PC-9 (cell line): ENCODE data around the gene STX8. TPM values are rescaled to one million over a fixed set of nuclear protein-coding genes. Genes with fewer than 3 reads are reported as not detected.

Experiments
- BruUV-seq: library from RNA; stranded (reverse); fragments of 400-500 nt; replicated peaks from 2 replicates; lab custom pipeline; 2021; lab: Mats Ljungman, UMichigan
- CTCF ChIA-PET: fragments of 300-600 bp; sonication (Branson Sonifier 250); formaldehyde crosslinking; loops from one replicate; lab custom pipeline; 2022; ENCODE audit warnings: antibody characterized with exemption; lab: Charles Lee
- POLR2A ChIA-PET: fragments of 300-600 bp; sonication (Branson Sonifier 250); formaldehyde crosslinking; loops from one replicate; lab custom pipeline; 2022; ENCODE audit warnings: antibody characterized with exemption; ENCODE audit not compliant: unreplicated experiment; lab: Charles Lee
- DNase-seq, 2 experiments: peaks; one replicate each; pipeline versions ENCODE4 v3.0.0 to v3.0.0-alpha.2; 2015 to 2022; ENCODE audit warnings: mixed read lengths in 1 of 2
- H2AFZ ChIP-seq: fragments of 200-600 bp; sonication (generic); 2 replicates; pipeline ENCODE4 v1.8.1; 2017; ENCODE audit warnings: antibody characterized with exemption
- H3F3A ChIP-seq: fragments of 200-600 bp; sonication (generic); 2 replicates; pipeline ENCODE4 v1.8.1; 2017; ENCODE audit warnings: antibody characterized with exemption, mild to moderate bottlenecking, low read depth; ENCODE audit not compliant: insufficient read depth
- H3K27ac ChIP-seq: fragments of 200-600 bp; sonication (generic); 2 replicates; pipeline ENCODE4 v1.6.1; 2016; ENCODE audit warnings: mixed run types
- H3K27me3 ChIP-seq: fragments of 200-600 bp; sonication (generic); 2 replicates; pipeline ENCODE4 v1.6.1; 2016; ENCODE audit warnings: low read depth, mixed run types; ENCODE audit not compliant: insufficient read depth
- H3K36me3 ChIP-seq: fragments of 200-600 bp; sonication (generic); 2 replicates; pipeline ENCODE4 v1.6.1; 2016; ENCODE audit warnings: low read depth, mixed run types
- H3K4me1 ChIP-seq: fragments of 200-600 bp; sonication (generic); replicated peaks from 2 replicates; pipeline ENCODE4 v1.6.1; 2016; ENCODE audit warnings: mixed run types; ENCODE audit not compliant: insufficient read depth
- H3K4me2 ChIP-seq: fragments of 200-600 bp; sonication (generic); 2 replicates; pipeline ENCODE4 v1.6.1; 2017; ENCODE audit warnings: mixed run types
- H3K4me3 ChIP-seq: fragments of 200-600 bp; sonication (generic); 2 replicates; pipeline ENCODE4 v1.6.1; 2016; ENCODE audit warnings: mixed run types
- H3K79me2 ChIP-seq: fragments of 200-600 bp; sonication (generic); 2 replicates; pipeline ENCODE4 v1.6.1; 2017; ENCODE audit warnings: low read depth, mixed run types
- H3K9me2 ChIP-seq: fragments of 200-600 bp; sonication (generic); 2 replicates; pipeline ENCODE4 v1.8.1; 2017; ENCODE audit warnings: mild to moderate bottlenecking; ENCODE audit not compliant: insufficient read depth
- H3K9me3 ChIP-seq: fragments of 200-600 bp; sonication (generic); 2 replicates; pipeline ENCODE4 v1.8.1; 2016; ENCODE audit warnings: low read depth; ENCODE audit not compliant: insufficient read depth
- H4K20me1 ChIP-seq: fragments of 200-600 bp; sonication (generic); 2 replicates; pipeline ENCODE4 v1.8.1; 2017; ENCODE audit not compliant: insufficient read depth
- EZH2 ChIP-seq: fragments of 200-600 bp; sonication (generic); IDR thresholded peaks from 2 replicates; pipeline ENCODE4 v1.8.0; 2017; ENCODE audit warnings: antibody characterized with exemption, low read depth
- intact Hi-C: fragments of 100-400 bp; cut with micrococcal nuclease; formaldehyde crosslinking; loops from one replicate; pipeline ENCODE4 v1.10.0; 2022; ENCODE audit not compliant: unreplicated experiment
- total RNA-seq: library from RNA; stranded (reverse); gene quantifications from 2 replicates; pipeline ENCODE4 v1.2.3, GENCODE V29; 2021
- TF ChIP-seq, protein P1 (sequence below): fragments of 200-600 bp; sonication (generic); conservative IDR thresholded peaks from 2 replicates; pipeline ENCODE4 v1.6.1; 2017; ENCODE audit warnings: mixed run types, antibody characterized with exemption, mild to moderate bottlenecking, moderate library complexity

STX8 gene
- total RNA-seq, 1 experiment from 2014 or later = 60.6 TPM

GRCh38 chr17:9498490-9498889 lies 77.1 kb downstream of the STX8 start:
- Histone ChIP-seq H3K9me2 (no peaks in the 10 kb centered on the region), H2AFZ (no peak overlapping the region), H3K36me3 (no peaks in the 10 kb centered on the region), H4K20me1 (no peaks in the 10 kb centered on the region), H3K4me1 (no peaks in the 10 kb centered on the region), H3K27me3 (no peaks in the 10 kb centered on the region), H3K79me2 (no peaks in the 10 kb centered on the region), H3K9me3 (no peaks in the 10 kb centered on the region), H3K27ac (no peak overlapping the region), H3K4me3 (no peak overlapping the region), H3F3A (no peaks in the 10 kb centered on the region), H3K4me2 (no peak overlapping the region)
- intact Hi-C loops = no loop called here
- BruUV-seq = no TSS peak
- POLR2A ChIA-PET = no interaction called here
- CTCF ChIA-PET = no interaction called here
- no peak for TF ChIP-seq EZH2
- TF ChIP-seq, protein P1, sequence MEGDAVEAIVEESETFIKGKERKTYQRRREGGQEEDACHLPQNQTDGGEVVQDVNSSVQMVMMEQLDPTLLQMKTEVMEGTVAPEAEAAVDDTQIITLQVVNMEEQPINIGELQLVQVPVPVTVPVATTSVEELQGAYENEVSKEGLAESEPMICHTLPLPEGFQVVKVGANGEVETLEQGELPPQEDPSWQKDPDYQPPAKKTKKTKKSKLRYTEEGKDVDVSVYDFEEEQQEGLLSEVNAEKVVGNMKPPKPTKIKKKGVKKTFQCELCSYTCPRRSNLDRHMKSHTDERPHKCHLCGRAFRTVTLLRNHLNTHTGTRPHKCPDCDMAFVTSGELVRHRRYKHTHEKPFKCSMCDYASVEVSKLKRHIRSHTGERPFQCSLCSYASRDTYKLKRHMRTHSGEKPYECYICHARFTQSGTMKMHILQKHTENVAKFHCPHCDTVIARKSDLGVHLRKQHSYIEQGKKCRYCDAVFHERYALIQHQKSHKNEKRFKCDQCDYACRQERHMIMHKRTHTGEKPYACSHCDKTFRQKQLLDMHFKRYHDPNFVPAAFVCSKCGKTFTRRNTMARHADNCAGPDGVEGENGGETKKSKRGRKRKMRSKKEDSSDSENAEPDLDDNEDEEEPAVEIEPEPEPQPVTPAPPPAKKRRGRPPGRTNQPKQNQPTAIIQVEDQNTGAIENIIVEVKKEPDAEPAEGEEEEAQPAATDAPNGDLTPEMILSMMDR = no peak
- DNase-seq = no peak

DNA sequence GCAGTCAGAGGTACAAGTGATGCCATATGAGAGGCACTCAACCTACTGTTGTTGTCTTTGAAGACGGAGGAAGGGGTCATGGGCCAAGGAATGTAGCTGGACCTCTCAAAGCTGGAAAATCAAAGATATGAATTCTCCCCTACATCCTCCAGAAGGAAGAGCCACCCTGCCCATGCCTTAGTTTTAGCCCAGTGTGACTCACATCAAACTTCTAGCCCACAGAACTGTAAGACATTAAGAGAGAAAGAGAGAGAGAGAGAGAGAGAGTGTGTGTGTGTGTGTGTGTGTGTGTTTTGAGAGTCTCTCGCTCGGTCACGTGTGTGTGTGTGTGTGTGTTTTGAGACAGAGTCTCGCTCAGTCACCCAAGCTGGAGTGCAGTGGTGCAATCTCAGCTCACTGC lies 87.1 kb downstream of the STX8 start:
- no TSS peak for BruUV-seq
- no peak for DNase-seq
- no peak overlapping the region for H3K4me3 ChIP-seq
- no peak overlapping the region for H2AFZ ChIP-seq
- ChIA-PET CTCF (no interaction called here), POLR2A (no interaction called here)
- no peaks in the 10 kb centered on the region for H3K27me3 ChIP-seq
- H3K4me1 ChIP-seq = no peaks in the 10 kb centered on the region
- no peaks in the 10 kb centered on the region for H3K9me2 ChIP-seq
- no peaks in the 10 kb centered on the region for H3K79me2 ChIP-seq
- no peak overlapping the region for H3K27ac ChIP-seq
- H3K36me3 ChIP-seq = no peaks in the 10 kb centered on the region
- H3K4me2 ChIP-seq = no peak overlapping the region
- intact Hi-C loops = no loop called here
- H3K9me3 ChIP-seq = no peaks in the 10 kb centered on the region
- no peaks in the 10 kb centered on the region for H3F3A ChIP-seq
- no peaks in the 10 kb centered on the region for H4K20me1 ChIP-seq
- no peak for TF ChIP-seq EZH2
- TF ChIP-seq, protein P1 = no peak

- H3K4me2 ChIP-seq = no peak overlapping the region
- H3K9me2 ChIP-seq = no peaks in the 10 kb centered on the region
- TF ChIP-seq EZH2 = no peak
- TF ChIP-seq, protein P1 = no peak
- H3K27ac ChIP-seq = no peak overlapping the region
- ChIA-PET CTCF (no interaction called here), POLR2A (no interaction called here)
- H2AFZ ChIP-seq = no peak overlapping the region
- H3K4me1 ChIP-seq = no peaks in the 10 kb centered on the region
- H3K36me3 ChIP-seq = no peaks in the 10 kb centered on the region
- no peaks in the 10 kb centered on the region for H4K20me1 ChIP-seq
- H3K9me3 ChIP-seq = no peaks in the 10 kb centered on the region
- H3F3A ChIP-seq = no peaks in the 10 kb centered on the region
- H3K27me3 ChIP-seq = no peaks in the 10 kb centered on the region
- intact Hi-C loops = no loop called here
- DNase-seq = no peak
- BruUV-seq = no TSS peak
- no peak overlapping the region for H3K4me3 ChIP-seq
- H3K79me2 ChIP-seq = no peaks in the 10 kb centered on the region
Observed at GRCh38 chr17:9487406-9487805, 88.2 kb downstream of the STX8 start.
